Upper lobe of left lung (tissue), 4 donors: ENCODE measurements around the gene TMEM218.

Source experiments
- CTCF ChIP-seq, 6 experiments: fragments of 450-650 bp in 4 of 6; fragments of 200-600 bp in 2 of 6; sonication (generic) in 2 of 6; IDR thresholded peaks; one replicate each; pipeline ENCODE4 v1.5.1; 2016 to 2019; ENCODE audit warnings: antibody characterized with exemption in 6 of 6
- EP300 ChIP-seq, 4 donors: sonication (generic); formaldehyde crosslinking; IDR thresholded peaks; one replicate each; pipeline ENCODE4 v1.5.1; 2017; ENCODE audit warnings: antibody characterized with exemption in 4 of 4, control low read depth in 2 of 4
- POLR2AphosphoS5 ChIP-seq, 2 donors: sonication (generic); formaldehyde crosslinking; IDR thresholded peaks; one replicate each; pipeline ENCODE4 v1.5.1; 2017; ENCODE audit warnings: antibody characterized with exemption in 2 of 2

GRCh38 chr11:125157953-125158680 is 46.7 kb upstream of the TMEM218 start:
- TF ChIP-seq CTCF (IDR thresholded peaks at IDR 0.05) = no peak
- no peak for TF ChIP-seq EP300 (IDR thresholded peaks at IDR 0.05)
- TF ChIP-seq POLR2AphosphoS5 (IDR thresholded peaks at IDR 0.05) = no peak
